Effector CD8-positive, alpha-beta T cell (primary cell): ENCODE measurements around the gene TMEM213.

Experiments used
- DNase-seq: peaks from one replicate; lab custom pipeline; 2025; lab: John Stamatoyannopoulos, UW

Gene TMEM213

GRCh38 chr7:138842111-138842510 is 44.3 kb downstream of the TMEM213 start:
- DNase-seq: no peak

DNA sequence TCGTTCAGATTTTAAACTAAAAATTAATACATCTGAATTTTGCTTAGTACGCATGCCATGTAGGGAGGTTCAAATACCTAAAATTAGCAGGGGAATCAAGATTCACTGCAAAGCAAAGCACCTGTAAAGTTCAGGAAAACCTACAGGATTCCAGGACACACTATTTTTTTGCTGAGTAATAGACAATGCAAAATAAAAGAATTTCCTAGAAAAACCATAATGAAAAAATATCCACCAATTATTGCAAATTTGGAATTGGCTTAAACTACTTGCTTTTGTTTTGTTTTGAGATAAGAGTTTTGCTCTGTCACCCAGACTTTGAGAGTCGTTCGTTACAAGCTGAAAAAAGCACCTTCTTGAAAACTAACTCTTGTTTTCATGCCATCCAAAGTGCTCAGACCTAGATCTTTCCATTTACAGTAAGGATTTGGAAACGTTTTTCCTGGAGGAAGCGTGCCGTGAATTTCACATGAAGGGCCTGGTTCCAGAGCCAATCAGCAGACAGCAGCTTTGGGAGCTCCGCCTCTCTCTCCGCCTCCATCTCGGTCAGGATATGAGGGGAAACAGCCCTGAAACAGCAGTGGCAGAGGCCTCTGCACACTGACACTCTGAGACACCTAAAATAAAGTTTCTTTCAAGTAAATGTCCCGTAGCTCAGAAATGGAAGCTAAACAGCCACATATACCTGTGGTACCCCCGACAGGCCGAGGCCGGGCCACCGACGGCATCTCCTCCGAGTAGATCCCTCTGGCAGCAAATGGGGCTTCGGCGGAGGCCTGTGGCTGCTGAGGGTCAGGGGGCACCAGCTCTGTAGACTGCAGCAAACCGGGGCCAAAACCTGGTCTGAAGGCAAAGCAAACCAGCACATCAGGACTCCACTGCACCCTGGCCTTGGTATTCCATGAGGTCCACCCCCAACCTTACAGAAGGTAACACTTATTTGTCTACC is 46.1 kb downstream of the TMEM213 start:
- no peak for DNase-seq

DNA sequence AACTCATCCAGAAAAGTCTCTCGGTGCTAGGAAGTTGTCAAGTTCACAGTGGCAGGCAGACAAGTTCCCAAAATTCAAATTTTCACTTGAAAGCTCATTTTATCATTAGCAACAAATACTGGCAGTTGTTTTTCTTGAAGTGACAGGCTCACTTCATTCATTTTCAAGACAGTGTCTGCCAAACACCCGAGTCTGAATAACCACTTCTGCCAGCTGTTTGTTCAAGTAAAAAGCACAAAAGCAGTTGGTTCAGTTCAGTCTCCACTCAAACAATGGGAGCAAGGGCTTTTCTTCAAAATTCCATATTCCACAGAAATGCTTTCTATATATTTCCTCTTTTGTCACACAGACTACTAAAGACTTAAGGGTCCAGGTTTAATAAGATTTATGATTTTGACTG is 47.9 kb downstream of the TMEM213 start:
- DNase-seq: no peak

GRCh38 chr7:138848056-138848980 is 50.5 kb downstream of the TMEM213 start:
- no peak for DNase-seq

- no peak for DNase-seq
These were observed 51.9 kb downstream of the TMEM213 start for GRCh38 chr7:138849701-138850100.

GRCh38 chr7:138852469-138852868 is 54.7 kb downstream of the TMEM213 start:
- DNase-seq: no peak

- no peak for DNase-seq
These were observed 55.7 kb downstream of the TMEM213 start for GRCh38 chr7:138853448-138853847.

DNA sequence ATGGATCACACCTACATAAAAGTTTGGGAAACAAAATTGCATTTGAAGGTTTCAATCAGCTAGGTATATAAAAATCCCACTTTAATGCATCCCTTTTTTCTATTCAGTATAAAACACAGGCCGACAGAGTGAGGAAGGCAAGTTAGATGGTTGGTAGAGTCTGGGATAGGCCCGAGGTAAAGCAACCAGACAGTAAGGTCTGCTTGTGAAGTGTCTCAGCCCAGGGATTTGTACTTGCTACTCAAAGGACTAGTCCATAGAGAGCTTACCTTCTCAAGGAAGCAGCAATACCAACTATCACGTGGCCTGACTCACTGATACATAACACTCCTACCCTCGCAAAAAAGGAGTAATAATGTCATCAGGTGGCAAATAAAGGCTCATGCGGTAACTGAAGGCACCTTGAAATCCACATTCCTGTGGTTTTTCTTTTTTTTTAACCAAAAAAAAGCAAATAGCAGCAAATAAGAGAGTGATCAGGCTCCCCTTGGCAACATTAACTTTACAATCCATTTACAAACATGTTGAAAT is 56.4 kb downstream of the TMEM213 start:
- no peak for DNase-seq

DNA sequence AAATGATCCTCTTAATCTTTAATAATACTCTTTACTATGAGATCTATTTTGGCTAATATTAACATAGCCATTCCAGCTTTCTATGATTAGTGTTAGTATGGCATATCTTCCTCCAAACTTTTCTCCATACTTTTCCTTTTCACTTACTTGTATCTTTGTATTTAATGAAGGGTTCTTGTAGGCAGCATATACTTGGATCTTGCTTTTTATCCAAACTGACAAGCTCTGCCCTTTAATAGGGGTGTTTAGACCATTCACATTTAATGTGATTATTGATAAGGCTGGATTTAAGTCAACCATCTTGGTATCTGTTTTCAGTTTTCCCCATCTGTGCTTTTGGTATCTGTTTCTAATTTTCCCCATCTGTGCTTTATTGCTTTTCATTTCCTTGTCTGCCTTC is 59.9 kb downstream of the TMEM213 start:
- DNase-seq: no peak

- DNase-seq: no peak
These were observed 63.3 kb downstream of the TMEM213 start for GRCh38 chr7:138861051-138861450.

DNA sequence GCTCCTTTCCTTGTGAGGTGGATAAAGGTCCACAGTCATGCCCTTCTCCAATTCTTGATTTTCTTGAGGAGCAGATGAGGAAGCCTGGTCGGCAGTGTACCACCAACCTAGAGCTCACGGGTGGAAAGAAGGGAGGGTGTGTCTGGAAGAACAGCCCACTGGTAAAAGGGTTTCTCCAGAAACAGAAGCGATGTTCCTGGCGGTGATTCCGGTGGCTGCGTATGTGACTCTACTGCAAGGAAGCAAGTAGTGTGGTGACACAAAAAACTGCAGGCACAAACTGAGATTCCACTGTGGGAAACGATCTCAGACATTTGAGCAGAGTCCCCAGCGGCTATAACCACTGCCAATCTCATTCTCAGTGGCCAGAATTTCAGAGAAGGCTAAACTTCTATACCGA is 66.1 kb downstream of the TMEM213 start:
- no peak for DNase-seq

- no peak for DNase-seq
These were observed 66.9 kb downstream of the TMEM213 start for GRCh38 chr7:138864667-138865066.

DNA sequence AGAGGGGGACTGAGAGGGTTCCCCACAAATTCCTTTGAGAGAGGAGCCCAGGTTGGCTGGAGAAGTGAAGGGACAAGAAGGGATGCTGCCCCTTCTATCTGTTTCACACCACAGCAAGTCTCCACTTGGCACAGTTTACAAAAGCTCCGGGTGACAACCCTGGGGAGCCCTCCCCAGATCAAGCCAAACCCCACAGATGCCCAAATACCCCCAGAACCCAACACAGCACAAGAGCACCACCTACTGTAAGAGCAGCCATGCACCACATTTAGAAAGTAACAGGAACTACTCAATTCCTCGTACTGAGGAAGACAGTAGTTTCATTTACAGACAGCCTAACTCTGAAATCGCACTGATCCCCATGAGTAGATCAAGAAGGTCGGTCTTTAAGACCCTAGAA is 68.0 kb downstream of the TMEM213 start:
- peak; percentile 10 for DNase-seq

DNA sequence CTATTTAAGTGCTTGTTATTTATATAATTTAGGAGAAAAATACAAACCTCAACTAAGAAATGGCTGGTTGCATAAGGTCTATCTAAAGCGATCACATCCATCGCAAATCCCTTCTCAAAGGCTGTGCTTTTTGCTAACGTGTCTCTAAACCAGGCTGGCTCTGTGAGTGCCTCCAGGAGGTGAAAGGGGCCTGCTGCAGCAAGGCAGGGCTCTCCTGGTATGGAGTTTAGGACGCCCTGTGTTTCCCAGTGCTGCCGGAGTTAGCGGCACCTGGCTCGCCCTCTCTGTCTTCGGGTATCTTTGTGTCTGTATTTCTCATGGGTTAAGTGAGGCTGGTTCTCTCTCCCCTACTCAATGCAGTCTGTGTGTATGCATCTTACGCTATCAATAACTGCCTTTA is 68.6 kb downstream of the TMEM213 start:
- no peak for DNase-seq

DNA sequence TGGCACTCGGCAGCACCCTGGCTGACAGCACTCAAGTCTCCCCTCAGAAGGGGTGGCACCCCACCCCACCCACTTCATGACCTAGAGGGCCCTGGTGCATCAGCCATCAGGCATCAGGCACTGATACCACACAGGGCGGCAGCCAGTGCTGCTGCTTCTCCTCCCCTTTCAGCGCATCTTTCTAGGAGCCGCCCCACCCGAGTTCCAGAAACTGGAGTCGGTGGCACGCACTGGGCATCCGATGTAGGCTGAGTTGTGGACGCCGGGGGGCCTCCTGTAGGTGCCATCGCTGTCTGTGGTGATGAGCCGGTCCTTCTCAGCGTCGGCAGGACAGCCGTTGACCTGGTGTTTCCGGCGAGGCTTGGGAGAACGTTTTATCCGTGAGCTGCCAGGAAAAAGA is 70.0 kb downstream of the TMEM213 start:
- DNase-seq: no peak

GRCh38 chr7:138868711-138869110 is 70.9 kb downstream of the TMEM213 start:
- no peak for DNase-seq

GRCh38 chr7:138869353-138869752 is 71.6 kb downstream of the TMEM213 start:
- no peak for DNase-seq

GRCh38 chr7:138871065-138871813 is 73.4 kb downstream of the TMEM213 start:
- no peak for DNase-seq

DNA sequence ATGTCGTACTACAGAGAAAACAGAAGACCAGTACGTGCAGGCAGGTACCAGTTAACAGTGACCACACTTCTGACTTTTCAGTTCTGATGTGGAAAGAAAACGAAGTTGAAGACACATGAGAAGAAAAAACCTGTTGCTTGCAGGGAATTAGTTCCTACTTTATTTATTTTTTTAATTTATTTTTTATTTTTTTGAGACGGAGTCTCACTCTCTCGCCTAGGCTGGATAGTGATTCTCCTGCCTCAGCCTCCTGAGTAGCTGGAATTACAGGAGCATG is 74.0 kb downstream of the TMEM213 start:
- no peak for DNase-seq

DNA sequence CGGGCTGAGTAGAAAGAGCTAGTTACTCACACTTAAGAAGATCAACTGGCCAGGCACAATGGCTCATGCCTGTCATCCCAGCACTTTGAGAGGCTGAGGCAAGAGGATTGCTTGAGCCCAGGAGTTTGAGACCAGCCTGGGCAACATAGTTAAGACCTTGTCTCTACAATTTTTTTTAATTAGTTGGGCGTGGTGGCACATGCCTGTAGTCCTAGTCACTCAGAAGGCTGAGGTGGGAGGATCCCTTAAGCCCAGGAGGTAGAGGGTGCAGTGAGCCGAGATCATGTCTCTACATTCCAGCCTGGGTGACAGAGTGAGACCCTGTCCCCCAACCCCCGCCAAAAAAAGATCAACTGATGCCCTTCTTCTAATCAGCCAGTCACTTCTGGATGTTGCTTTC is 74.8 kb downstream of the TMEM213 start:
- no peak for DNase-seq

- no peak for DNase-seq
These were observed 75.6 kb downstream of the TMEM213 start for GRCh38 chr7:138873220-138873892.
